Embryonic facial prominence (tissue), 1 donor: ENCODE measurements around the gene IGFBPL1.
"Not testable (repeated sequence)": the region's sequence is repeated elsewhere in the genome, so short reads cannot be mapped to it uniquely, and the experiment has no call there.

Experiments
- DNase-seq: peaks from one replicate; pipeline ENCODE4 v3.0.0-alpha.2; 2016; ENCODE audit errors: extremely low spot score

The IGFBPL1 gene

GRCh38 chr9:38377336-38378083 lies 46.7 kb downstream of the IGFBPL1 start:
- DNase-seq, result not testable (repeated sequence)

DNA sequence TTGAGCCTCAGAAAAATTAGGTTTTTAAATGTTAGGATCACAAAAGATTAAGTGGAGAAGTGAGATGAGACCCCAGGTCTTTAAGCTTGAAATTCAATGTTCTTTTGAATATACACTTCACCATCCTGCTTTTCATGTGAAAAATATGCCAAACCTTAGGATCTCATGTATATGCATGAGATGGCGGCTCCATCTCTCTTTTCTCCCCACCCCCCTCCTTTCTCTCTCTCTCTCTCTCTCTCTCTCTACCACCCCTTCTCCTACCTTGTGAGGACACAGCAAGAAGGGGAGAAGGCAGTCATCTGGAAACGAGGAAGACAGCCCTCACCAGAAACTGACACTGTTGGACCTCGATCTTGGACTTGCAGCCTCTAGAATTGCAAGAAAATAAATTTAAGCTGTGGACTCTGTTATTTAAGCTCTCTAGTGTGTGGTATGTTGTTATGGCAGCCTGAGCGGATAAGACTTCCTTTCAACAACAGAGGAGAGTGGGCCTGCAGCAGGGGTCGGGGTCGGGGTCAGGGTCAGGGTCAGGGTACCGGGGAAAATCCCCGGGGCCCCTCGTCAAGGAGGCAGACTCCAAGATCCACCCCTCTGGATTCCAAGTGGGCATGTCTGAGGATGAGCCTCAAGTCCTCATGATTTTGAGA lies 48.1 kb downstream of the IGFBPL1 start:
- DNase-seq, result no peak

DNA sequence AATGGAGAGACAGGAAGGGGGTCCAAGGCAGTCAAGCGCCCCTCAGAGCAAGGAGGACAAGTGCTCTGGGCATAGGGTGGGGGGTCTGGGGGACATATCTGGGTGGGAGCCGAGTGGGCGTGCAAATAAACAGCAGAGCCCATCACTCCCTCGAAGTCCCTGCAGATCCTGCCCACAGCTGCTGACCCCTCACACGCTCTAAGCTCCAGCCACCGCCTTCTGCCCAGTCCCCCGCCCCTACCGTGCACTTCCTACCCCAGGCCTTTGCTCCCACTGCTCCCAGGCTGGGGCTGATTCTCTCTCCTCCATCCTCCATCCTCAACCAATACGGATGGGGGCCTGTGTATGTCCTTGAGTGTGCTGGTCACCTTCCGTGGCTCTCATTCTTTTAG lies 48.7 kb downstream of the IGFBPL1 start:
- no peak for DNase-seq

- no peak for DNase-seq
These were observed 49.2 kb downstream of the IGFBPL1 start for GRCh38 chr9:38374847-38375571.

GRCh38 chr9:38373679-38374078 lies 50.6 kb downstream of the IGFBPL1 start:
- DNase-seq, result no peak

DNA sequence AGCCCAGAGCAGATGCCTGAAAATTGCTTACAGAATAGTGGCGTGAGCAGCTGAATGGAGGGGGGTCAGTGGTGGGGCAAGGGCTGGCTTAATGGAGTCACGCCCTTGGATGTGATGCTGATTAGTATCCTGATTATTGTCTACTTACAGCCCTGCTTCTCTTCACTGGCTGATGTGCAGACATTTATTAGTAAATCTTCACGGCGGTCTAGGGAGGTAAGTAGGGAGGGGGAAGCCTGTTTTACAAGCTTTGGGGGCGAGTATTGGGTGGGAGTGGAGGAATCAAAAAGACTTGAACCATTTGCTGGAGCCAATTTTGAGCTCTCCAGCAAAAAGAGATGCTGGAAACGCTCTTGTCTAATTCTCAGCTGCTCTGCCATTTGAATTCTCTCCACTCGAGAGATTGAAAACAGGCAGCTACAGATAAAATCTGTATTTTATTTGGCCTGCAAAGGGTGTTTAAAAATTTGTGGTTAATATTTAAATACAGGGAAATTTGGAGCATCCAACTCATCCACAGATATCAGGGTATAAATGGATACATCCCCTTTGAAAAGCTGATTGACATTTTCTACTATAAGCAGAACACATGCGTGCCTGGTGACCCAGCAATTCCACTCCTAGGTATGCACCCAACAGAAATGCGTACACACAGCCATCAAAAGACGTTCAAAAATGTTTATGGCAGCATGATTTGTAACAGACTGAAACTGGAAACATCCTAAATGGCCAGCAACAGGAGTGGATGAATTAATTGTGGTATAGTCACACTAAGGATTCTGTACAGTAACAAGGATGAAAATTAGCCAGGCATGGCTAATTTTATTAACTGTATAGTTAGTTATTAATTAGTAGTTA lies 51.3 kb downstream of the IGFBPL1 start:
- no peak for DNase-seq

DNA sequence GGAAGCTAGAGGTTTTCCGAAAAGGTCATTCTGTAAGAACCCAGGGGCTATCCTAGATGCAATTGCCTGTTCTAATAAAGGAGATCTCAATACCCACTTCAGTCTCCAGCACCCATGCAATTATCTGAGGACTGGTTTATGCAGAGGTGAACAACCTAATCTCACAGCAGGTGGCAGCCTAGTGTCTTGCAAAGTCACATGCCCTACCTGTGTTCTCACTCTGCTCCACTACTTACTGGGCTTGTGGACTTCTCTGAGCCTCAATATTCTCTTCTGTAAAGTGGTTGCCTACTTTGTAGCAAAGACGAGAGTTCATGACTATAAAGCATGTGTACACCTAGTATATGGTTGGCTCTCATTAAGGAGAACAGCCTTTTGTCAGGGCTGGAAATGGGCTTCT lies 52.8 kb downstream of the IGFBPL1 start:
- DNase-seq, result no peak

- DNase-seq, result no peak
These were observed 54.1 kb downstream of the IGFBPL1 start for GRCh38 chr9:38370176-38370575.

GRCh38 chr9:38368731-38369130 lies 55.5 kb downstream of the IGFBPL1 start:
- DNase-seq, result no peak

DNA sequence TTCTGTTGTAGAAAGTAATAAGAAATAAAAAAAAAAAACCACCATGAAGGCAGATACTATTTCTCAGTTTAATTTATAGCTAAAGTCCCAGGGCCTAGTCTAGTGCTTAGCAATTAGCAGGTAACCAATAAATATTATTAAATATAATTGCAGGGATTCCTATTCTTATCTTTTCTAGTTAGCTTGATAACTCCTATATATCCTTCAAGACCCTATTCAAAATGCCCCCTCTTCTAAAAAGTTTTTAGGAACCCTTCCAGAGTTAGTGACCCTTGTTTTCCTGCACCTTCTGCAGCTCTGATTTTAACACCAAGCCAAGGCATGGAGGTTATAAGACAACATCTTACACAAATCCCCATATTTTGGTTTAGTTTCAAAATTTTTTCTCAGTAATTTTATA lies 56.4 kb downstream of the IGFBPL1 start:
- no peak for DNase-seq

DNA sequence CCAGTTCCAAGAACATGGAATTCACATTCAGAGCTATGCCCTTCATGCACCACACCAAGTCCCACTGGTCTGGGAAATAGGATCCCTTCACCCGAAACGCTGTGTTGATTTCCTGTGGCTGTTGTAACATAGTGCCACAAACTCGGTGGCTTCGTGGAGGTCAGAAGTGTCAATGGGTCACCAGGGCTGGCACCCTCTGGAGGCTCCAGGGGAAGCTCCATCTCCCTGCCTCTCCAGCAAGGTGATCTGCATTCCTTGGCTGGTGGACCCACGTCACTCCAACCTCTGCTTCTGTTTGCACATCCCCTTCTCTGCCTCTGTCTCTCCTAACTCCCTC lies 60.7 kb downstream of the IGFBPL1 start:
- DNase-seq, result no peak

DNA sequence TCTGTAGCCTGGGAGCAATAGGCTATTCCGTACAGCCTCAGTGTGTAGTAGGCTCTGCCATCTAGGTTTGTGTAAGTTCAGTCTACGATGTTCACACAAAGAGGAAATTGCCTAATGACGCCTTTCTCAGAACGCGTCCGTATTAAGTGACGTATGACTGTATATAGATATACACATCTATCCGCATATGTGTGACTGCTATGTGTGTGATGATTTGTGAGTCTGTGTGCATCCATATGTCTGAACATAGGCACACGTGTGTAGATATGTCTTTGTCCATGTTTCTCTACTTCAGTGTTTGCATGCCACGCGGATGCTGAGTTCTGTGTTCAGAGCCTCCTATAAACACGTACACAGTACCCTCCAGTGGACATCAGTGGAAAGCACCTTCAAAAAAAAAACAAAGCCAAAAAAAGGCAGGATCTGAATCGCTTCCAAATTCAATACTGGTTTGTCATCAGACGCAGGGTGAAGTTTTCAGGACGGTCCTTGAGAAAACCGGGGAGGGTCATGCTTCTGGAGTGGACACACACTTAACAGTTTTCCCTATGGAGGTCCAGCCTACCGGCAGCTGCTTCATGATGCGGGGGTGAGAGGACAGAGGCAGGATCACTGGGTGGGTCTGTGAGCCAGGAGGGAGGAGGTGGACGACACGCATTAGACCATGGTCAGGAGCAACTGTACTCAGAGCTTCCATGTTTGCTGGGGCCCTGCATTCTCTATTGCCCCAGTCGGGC lies 61.2 kb downstream of the IGFBPL1 start:
- DNase-seq, result peak; percentile 43

DNA sequence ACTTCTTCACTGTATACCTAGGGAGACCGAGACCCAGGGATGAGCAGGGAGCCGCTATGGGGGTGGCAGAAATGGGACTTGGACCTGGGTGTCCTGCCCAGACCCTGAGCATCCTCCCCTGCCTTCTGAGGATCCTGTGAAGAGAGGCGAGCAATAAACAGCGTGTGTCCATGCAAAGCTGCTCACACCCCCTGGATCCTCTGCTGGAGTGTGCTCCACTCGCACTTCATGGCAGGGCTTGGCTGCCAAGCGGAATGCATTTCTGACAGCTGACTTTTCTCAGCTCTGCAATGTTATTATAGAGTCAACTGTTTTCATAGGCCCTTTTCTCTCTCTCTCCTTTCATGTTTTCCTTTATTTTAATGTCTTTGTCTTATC lies 62.8 kb downstream of the IGFBPL1 start:
- no peak for DNase-seq

GRCh38 chr9:38360839-38361472 lies 63.3 kb downstream of the IGFBPL1 start:
- no peak for DNase-seq

DNA sequence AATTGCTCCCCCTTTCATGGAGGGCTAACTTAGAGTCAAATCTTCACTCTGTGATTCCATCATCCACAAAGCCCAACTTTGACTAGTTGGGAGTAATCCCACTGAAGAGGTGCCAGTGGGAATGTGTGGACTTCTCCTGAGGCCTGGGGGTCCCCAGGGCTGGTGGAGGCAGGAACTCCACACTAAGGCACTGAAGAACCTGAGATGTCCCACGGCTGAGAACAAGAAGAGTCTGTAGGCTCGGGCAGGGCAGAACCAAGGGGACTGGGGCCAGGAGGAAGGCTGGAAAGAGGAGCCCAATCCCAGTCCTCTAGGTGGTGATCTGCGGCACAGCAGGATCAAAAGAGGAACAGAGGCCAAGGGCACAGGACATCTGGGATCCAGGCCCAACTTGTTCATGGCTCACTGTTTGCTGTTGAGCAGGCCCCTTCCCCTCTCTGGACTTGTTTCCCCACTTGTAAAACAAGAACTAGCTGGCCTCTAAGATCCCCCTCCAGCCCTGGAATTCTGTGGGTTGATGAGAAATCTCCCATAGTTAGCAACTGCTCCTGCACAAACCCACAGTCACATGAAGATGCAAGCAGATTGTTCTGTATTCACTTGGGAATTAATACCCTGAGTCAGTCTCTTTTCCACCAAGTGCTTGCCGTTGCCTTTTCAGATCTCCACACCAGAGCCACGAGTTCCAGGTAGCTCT lies 64.4 kb downstream of the IGFBPL1 start:
- DNase-seq, result no peak

GRCh38 chr9:38359297-38359653 lies 65.0 kb downstream of the IGFBPL1 start:
- no peak for DNase-seq

- no peak for DNase-seq
These were observed 65.6 kb downstream of the IGFBPL1 start for GRCh38 chr9:38358390-38359296.

- DNase-seq, result no peak
These were observed 66.7 kb downstream of the IGFBPL1 start for GRCh38 chr9:38357350-38358114.

DNA sequence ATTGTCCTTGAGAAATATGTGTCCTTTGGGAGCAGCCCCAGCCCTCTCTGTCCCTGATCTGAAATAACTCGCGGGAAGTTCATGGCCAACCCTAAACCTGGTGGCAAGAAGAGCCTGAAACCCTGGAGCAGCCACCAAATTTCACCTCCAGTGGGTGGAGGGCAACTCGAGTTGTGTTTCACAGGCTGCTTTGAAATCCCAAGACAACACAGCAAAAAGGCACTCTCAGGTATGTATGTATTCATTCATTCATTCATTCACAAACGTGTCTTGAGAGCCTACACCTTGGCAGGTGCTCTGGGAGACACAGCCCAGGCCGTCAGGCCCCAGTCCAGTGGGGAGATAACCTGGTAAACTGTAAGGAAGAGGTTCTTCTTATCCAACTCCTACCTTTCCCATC lies 67.4 kb downstream of the IGFBPL1 start:
- no peak for DNase-seq
